GM12865 (cell line): ENCODE data around the gene OCRL.

Experiments
- DNase-seq: peaks from one replicate; pipeline ENCODE4 v3.0.0; 2010; ENCODE audit warnings: low read depth
- H3K4me3 ChIP-seq: 2 replicates; pipeline ENCODE4 v1.5.1; 2011; ENCODE audit warnings: mild to moderate bottlenecking, low read depth, low read length, control low read depth
- TF ChIP-seq, protein P1 (sequence below): IDR thresholded peaks from 2 replicates; pipeline ENCODE4 v1.5.1; 2011; ENCODE audit warnings: low read length, control low read depth, low read depth, inconsistent platforms; ENCODE audit not compliant: insufficient read depth; ENCODE audit errors: missing control alignments

OCRL gene

GRCh38 chrX:129540068-129540653 lies at the start of gene OCRL:
TSS of gene OCRL (plus strand) at chrX:129540259. CDS start at chrX:129540440, 181 bp downstream.
- peak within 1 kb of the TSS; percentile 64 for H3K4me3 ChIP-seq
- peak; percentile 69 for DNase-seq
- TF ChIP-seq, protein P1, sequence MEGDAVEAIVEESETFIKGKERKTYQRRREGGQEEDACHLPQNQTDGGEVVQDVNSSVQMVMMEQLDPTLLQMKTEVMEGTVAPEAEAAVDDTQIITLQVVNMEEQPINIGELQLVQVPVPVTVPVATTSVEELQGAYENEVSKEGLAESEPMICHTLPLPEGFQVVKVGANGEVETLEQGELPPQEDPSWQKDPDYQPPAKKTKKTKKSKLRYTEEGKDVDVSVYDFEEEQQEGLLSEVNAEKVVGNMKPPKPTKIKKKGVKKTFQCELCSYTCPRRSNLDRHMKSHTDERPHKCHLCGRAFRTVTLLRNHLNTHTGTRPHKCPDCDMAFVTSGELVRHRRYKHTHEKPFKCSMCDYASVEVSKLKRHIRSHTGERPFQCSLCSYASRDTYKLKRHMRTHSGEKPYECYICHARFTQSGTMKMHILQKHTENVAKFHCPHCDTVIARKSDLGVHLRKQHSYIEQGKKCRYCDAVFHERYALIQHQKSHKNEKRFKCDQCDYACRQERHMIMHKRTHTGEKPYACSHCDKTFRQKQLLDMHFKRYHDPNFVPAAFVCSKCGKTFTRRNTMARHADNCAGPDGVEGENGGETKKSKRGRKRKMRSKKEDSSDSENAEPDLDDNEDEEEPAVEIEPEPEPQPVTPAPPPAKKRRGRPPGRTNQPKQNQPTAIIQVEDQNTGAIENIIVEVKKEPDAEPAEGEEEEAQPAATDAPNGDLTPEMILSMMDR = peak; percentile 58

GRCh38 chrX:129490330-129490729 lies 49.7 kb upstream of the OCRL start:
- TF ChIP-seq, protein P1 = no peak
- DNase-seq = no peak
- no peak overlapping the region for H3K4me3 ChIP-seq

GRCh38 chrX:129493643-129494042 lies 46.4 kb upstream of the OCRL start:
- DNase-seq = no peak
- H3K4me3 ChIP-seq = no peak overlapping the region
- TF ChIP-seq, protein P1 = no peak

- TF ChIP-seq, protein P1 = no peak
- H3K4me3 ChIP-seq = no peak overlapping the region
Measured at GRCh38 chrX:129494887-129495286, 45.2 kb upstream of the OCRL start.

DNA sequence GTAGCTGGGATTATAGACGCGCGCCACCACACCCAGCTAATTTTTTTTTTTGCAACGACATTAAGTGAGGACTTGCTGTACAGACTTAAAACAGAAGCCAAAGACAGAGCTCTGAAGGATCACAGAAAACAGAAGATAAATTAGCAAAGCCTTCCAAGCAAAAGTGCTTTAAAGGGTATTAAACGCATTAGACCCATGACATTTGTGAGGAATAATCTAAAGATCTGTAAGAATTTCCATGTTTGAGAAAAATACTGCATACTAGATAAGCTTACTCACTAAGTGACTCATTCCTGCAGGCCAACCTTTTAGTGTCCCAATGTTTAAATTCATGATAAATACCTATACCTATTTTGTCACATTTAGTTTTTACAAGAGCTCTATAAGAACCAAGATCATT lies 44.2 kb upstream of the OCRL start:
- H3K4me3 ChIP-seq = no peak overlapping the region
- DNase-seq = no peak
- TF ChIP-seq, protein P1 = no peak

More at GRCh38 chrX:129494887-129495286, 45.2 kb upstream of the OCRL start:
- no peak for DNase-seq

DNA sequence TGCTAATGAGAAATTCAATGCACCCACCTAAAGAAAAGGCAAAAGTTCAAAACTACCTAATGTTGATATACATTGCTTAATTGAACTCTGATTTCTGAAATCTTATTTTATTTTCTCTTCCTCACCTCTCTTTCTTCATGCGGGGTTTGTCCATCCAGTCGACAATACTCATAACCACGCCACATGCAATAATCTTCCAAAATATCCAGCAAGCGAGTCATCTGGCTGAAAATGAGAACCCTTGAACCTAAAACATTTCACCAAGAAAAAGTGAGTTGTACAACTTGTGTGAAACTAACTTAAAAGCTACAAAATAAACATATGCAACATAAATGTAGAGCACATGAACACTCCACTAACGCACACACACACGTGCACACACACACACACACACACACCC lies 43.4 kb upstream of the OCRL start:
- TF ChIP-seq, protein P1 = no peak
- H3K4me3 ChIP-seq = no peak overlapping the region
- no peak for DNase-seq
